GM12891 (cell line): Measurements from ENCODE around the gene PCTP.

Source experiments
- PAX5 ChIP-seq: IDR thresholded peaks from 2 replicates; pipeline ENCODE4 v1.6.1; 2011; ENCODE audit warnings: low read length, moderate library complexity, mild to moderate bottlenecking; ENCODE audit not compliant: insufficient read depth, severe bottlenecking
- POLR2A ChIP-seq: IDR thresholded peaks from 2 replicates; pipeline ENCODE4 v1.6.1; 2011; ENCODE audit warnings: low read depth, low read length, control low read depth
- POLR2AphosphoS5 ChIP-seq: IDR thresholded peaks from 2 replicates; pipeline ENCODE4 v1.6.1; 2011; ENCODE audit warnings: low read depth, low read length, control low read depth
- POU2F2 ChIP-seq: IDR thresholded peaks from 2 replicates; pipeline ENCODE4 v1.6.1; 2011; ENCODE audit warnings: low read depth, mild to moderate bottlenecking, control low read depth, low read length, moderate library complexity
- SPI1 ChIP-seq: IDR thresholded peaks from 2 replicates; pipeline ENCODE4 v1.6.1; 2011; ENCODE audit warnings: low read depth, low read length, control low read depth
- TAF1 ChIP-seq: IDR thresholded peaks from 2 replicates; pipeline ENCODE4 v1.6.1; 2011; ENCODE audit warnings: low read depth, low read length, control low read depth

GRCh38 chr17:55818026-55818425 is 67.2 kb downstream of the PCTP start:
- TF ChIP-seq POLR2A (no peak), PAX5 (no peak), POLR2AphosphoS5 (no peak), TAF1 (no peak), SPI1 (no peak), POU2F2 (no peak)
